PC-3 (cell line): ENCODE results near the gene PRTN3. TPM values are rescaled to one million over a fixed set of nuclear protein-coding genes. Genes with fewer than 3 reads are reported as not detected.
A peak's percentile ranks its signal among the peaks of the same experiment; 100 is the strongest.

ENCODE experiments used
- ATAC-seq: fragments of 200-7000 bp; cut with Tn5 transposase; 2 replicates; pipeline ENCODE4 v1.9.1; 2020; ENCODE audit warnings: mild to moderate bottlenecking, moderate library complexity
- BruUV-seq: library from RNA; stranded (reverse); fragments of 400-500 nt; replicated peaks from 2 replicates; lab custom pipeline; 2021; lab: Mats Ljungman, UMichigan
- CTCF ChIA-PET: fragments of 300-600 bp; sonication (Branson Sonifier 250); formaldehyde crosslinking; loops from one replicate; lab custom pipeline; 2022; ENCODE audit warnings: antibody characterized with exemption; lab: Charles Lee
- POLR2A ChIA-PET: fragments of 300-600 bp; sonication (Branson Sonifier 250); formaldehyde crosslinking; loops from one replicate; lab custom pipeline; 2022; ENCODE audit warnings: antibody characterized with exemption; ENCODE audit not compliant: unreplicated experiment; lab: Charles Lee
- DNase-seq: peaks from one replicate; pipeline ENCODE4 v3.0.0-alpha.2; 2015
- H2AFZ ChIP-seq: fragments of 300-600 bp; sonication (generic); 2 replicates; pipeline ENCODE4 v1.6.0; 2016; ENCODE audit warnings: antibody characterized with exemption, low read length
- H3F3A ChIP-seq: fragments of 300-600 bp; sonication (generic); one replicate; pipeline ENCODE4 v1.6.0; 2017; ENCODE audit warnings: antibody characterized with exemption, low read length, control low read depth, mild to moderate bottlenecking; ENCODE audit not compliant: unreplicated experiment
- H3K27ac ChIP-seq: fragments of 300-600 bp; sonication (generic); 2 replicates; pipeline ENCODE4 v1.5.1; 2016; ENCODE audit warnings: mild to moderate bottlenecking, low read length
- H3K27me3 ChIP-seq: fragments of 300-600 bp; sonication (generic); 2 replicates; pipeline ENCODE4 v1.6.1; 2016; ENCODE audit warnings: low read length, mixed read lengths
- H3K36me3 ChIP-seq: fragments of 300-600 bp; sonication (generic); 2 replicates; pipeline ENCODE4 v1.6.1; 2016; ENCODE audit warnings: low read depth, mixed run types, low read length, mixed read lengths
- H3K4me1 ChIP-seq: fragments of 300-600 bp; sonication (generic); 2 replicates; pipeline ENCODE4 v1.5.1; 2016; ENCODE audit warnings: low read length; ENCODE audit not compliant: insufficient read depth
- H3K4me2 ChIP-seq: fragments of 300-600 bp; sonication (generic); 2 replicates; pipeline ENCODE4 v1.6.0; 2016; ENCODE audit warnings: low read length
- H3K4me3 ChIP-seq: fragments of 300-600 bp; sonication (generic); 2 replicates; pipeline ENCODE4 v1.5.1; 2016; ENCODE audit warnings: mild to moderate bottlenecking, low read length, mixed read lengths
- H3K79me2 ChIP-seq: fragments of 300-600 bp; sonication (generic); 2 replicates; pipeline ENCODE4 v1.6.1; 2017; ENCODE audit warnings: low read length, mixed read lengths
- H3K9ac ChIP-seq: fragments of 300-600 bp; sonication (generic); 2 replicates; pipeline ENCODE4 v1.6.0; 2016; ENCODE audit warnings: mild to moderate bottlenecking, low read length
- H3K9me2 ChIP-seq: fragments of 300-600 bp; sonication (generic); replicated peaks from 2 replicates; pipeline ENCODE4 v1.6.1; 2016; ENCODE audit warnings: mixed run types, low read length, mixed read lengths
- H3K9me3 ChIP-seq: fragments of 300-600 bp; sonication (generic); 2 replicates; pipeline ENCODE4 v1.6.1; 2016; ENCODE audit warnings: low read length, mixed read lengths
- H4K20me1 ChIP-seq: fragments of 300-600 bp; sonication (generic); 2 replicates; pipeline ENCODE4 v1.6.1; 2016; ENCODE audit warnings: low read length, mixed read lengths
- CTCF ChIP-seq: fragments of 300-600 bp; sonication (generic); conservative IDR thresholded peaks from 2 replicates; pipeline ENCODE4 v1.5.1; 2017; ENCODE audit warnings: antibody characterized with exemption, low read depth, mild to moderate bottlenecking, low read length
- EZH2 ChIP-seq: fragments of 300-600 bp; sonication (generic); IDR thresholded peaks from one replicate; pipeline ENCODE4 v1.6.1; 2017; ENCODE audit warnings: antibody characterized with exemption, mild to moderate bottlenecking, low read length; ENCODE audit not compliant: unreplicated experiment
- EZH2phosphoT487 ChIP-seq: fragments of 300-600 bp; sonication (generic); IDR thresholded peaks from 2 replicates; pipeline ENCODE4 v1.6.1; 2018; ENCODE audit warnings: mild to moderate bottlenecking, antibody characterized with exemption, low read length, borderline replicate concordance
- intact Hi-C: fragments of 100-400 bp; cut with micrococcal nuclease; formaldehyde crosslinking; loops from 2 replicates; pipeline ENCODE4 v1.9.0; 2023
- total RNA-seq: library from RNA; depleted of rRNA; stranded (reverse); fragments of >200 nt; gene quantifications from 2 replicates; pipeline ENCODE4 v1.2.3, GENCODE V29; 2014

The PRTN3 gene
- total RNA-seq, 1 experiment from 2014 or later = 0.29 TPM

GRCh38 chr19:798415-799075, 42.3 kb upstream of the PRTN3 start:
- Histone ChIP-seq H3K4me3 (peak overlapping the region; percentile 88), H3K36me3 (peaks cover 52% of the 10 kb centered on the region), H3K4me2 (peak overlapping the region; percentile 100), H3K4me1 (peaks cover 26% of the 10 kb centered on the region), H3K9me2 (no peaks in the 10 kb centered on the region), H3K27ac (peak overlapping the region; percentile 72; the same call in 1 of the 2 replicates), H3K9ac (peak overlapping the region; percentile 93), H3K27me3 (no peaks in the 10 kb centered on the region), H4K20me1 (peaks cover 56% of the 10 kb centered on the region), H2AFZ (no peak overlapping the region), H3F3A (no peaks in the 10 kb centered on the region), H3K9me3 (no peaks in the 10 kb centered on the region), H3K79me2 (peaks cover 57% of the 10 kb centered on the region)
- ChIA-PET POLR2A (no interaction called here), CTCF (interaction anchor here (0.6 kb wide), 3 partner anchors 28 to 135 kb away, joined by 3 read pairs; no protein-coding TSS in a partner anchor)
- no peak for DNase-seq
- TF ChIP-seq EZH2 (no peak), EZH2phosphoT487 (no peak), CTCF (no peak)
- intact Hi-C loops = no loop called here
- no TSS peak for BruUV-seq
- no peak for ATAC-seq

DNA sequence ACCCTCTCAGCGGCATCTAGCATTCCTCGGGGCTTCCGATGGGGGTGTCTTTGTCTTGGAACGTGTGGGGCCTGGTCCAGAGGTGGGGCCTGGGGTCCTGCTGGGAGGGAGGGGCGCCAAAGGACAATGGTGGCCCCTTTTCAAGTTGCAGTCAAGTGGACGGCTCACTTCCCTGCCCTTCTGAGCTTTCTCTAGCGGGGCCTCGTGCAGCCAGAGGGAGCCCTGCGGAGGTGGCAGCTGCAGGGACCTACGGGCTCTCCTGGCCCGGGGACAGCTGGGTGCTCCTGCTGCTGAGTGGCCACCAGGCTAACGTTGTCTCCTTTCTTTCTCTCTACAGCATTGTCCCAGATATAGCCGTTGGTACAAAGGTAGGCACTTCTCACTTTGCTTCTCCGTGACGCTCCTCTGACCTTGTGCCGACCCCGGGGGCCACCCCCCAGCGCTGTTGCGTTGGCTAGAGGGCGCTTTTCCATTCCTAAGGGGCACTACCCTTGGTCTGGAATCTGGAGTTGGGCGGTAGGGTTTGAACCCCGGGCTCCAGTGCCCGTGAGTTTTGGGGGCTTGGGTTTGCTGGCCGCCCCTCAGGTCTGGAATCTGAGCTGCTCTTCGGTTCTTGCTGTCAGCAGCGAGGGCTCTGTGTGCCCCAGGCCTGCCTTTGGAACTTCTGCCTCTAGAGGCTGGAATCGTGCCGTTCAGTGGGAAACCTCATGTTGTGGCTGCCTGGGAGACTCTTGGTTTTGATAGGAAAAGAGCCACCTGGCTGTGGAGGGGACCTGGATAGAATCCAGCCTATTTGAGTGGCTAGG, 41.5 kb upstream of the PRTN3 start:
- peaks cover 58% of the 10 kb centered on the region for H3K36me3 ChIP-seq
- BruUV-seq = no TSS peak
- peaks cover 65% of the 10 kb centered on the region for H3K79me2 ChIP-seq
- peaks cover 26% of the 10 kb centered on the region for H3K4me1 ChIP-seq
- no peak overlapping the region for H2AFZ ChIP-seq
- peak; percentile 36; the same call in 1 of the 2 replicates for TF ChIP-seq CTCF
- no peak for TF ChIP-seq EZH2phosphoT487
- TF ChIP-seq EZH2 = no peak
- ChIA-PET CTCF (interaction anchor here (0.6 kb wide), 1 partner anchor 29 kb away, joined by 3 read pairs; no protein-coding TSS in a partner anchor), POLR2A (no interaction called here)
- peak overlapping the region; percentile 88 for H3K4me3 ChIP-seq
- no peaks in the 10 kb centered on the region for H3K27me3 ChIP-seq
- H3K9me3 ChIP-seq = no peaks in the 10 kb centered on the region
- DNase-seq = peak; percentile 26
- intact Hi-C loops = no loop called here
- peak overlapping the region; percentile 72 for H3K27ac ChIP-seq
- H3K9me2 ChIP-seq = no peaks in the 10 kb centered on the region
- H3K4me2 ChIP-seq = peak overlapping the region; percentile 100
- H4K20me1 ChIP-seq = peaks cover 63% of the 10 kb centered on the region
- H3K9ac ChIP-seq = peak overlapping the region; percentile 93
- ATAC-seq = no peak
- no peaks in the 10 kb centered on the region for H3F3A ChIP-seq
